GM23338 (cell line): ENCODE data around the gene CST9. TPM values are rescaled to one million over a fixed set of nuclear protein-coding genes. Genes with fewer than 3 reads are reported as not detected.

ENCODE experiments used
- ATAC-seq: fragments of 200-7000 bp; cut with Tn5 transposase; 3 replicates; pipeline ENCODE4 v1.9.1; 2020
- DNase-seq: peaks from one replicate; pipeline ENCODE4 v3.0.0-alpha.2; 2015; ENCODE audit warnings: low spot score
- H2AFZ ChIP-seq: fragments of 200-600 bp; sonication (generic); 2 replicates; pipeline ENCODE4 v1.8.0; 2016; ENCODE audit warnings: antibody characterized with exemption, mild to moderate bottlenecking, moderate library complexity
- H3F3A ChIP-seq: fragments of 200-600 bp; sonication (generic); replicated peaks from 2 replicates; pipeline ENCODE4 v1.8.0; 2017; ENCODE audit warnings: antibody characterized with exemption, mixed run types, low read depth
- H3K27ac ChIP-seq: fragments of 200-600 bp; sonication (generic); 2 replicates; pipeline ENCODE4 v1.6.1; 2016; ENCODE audit warnings: low read depth
- H3K27me3 ChIP-seq: fragments of 200-600 bp; sonication (generic); 2 replicates; pipeline ENCODE4 v1.8.0; 2016; ENCODE audit warnings: mild to moderate bottlenecking, mixed run types, moderate library complexity; ENCODE audit not compliant: insufficient read depth
- H3K36me3 ChIP-seq: fragments of 200-600 bp; sonication (generic); 2 replicates; pipeline ENCODE4 v1.8.0; 2016; ENCODE audit warnings: mild to moderate bottlenecking; ENCODE audit not compliant: insufficient read depth
- H3K4me1 ChIP-seq: fragments of 200-600 bp; sonication (generic); 2 replicates; pipeline ENCODE4 v1.8.0; 2016; ENCODE audit warnings: mild to moderate bottlenecking, moderate library complexity; ENCODE audit not compliant: insufficient read depth
- H3K4me2 ChIP-seq: fragments of 200-600 bp; sonication (generic); 2 replicates; pipeline ENCODE4 v1.7.1; 2017; ENCODE audit warnings: mixed run types
- H3K4me3 ChIP-seq: fragments of 200-600 bp; sonication (generic); 2 replicates; pipeline ENCODE4 v1.6.1; 2016; ENCODE audit warnings: mixed run types
- H3K79me2 ChIP-seq: fragments of 200-600 bp; sonication (generic); replicated peaks from 2 replicates; pipeline ENCODE4 v1.8.0; 2017; ENCODE audit warnings: mild to moderate bottlenecking; ENCODE audit not compliant: insufficient read depth
- H3K9me2 ChIP-seq: fragments of 200-600 bp; sonication (generic); 2 replicates; pipeline ENCODE4 v1.8.0; 2017; ENCODE audit not compliant: insufficient read depth
- H4K20me1 ChIP-seq: fragments of 200-600 bp; sonication (generic); replicated peaks from 2 replicates; pipeline ENCODE4 v1.8.0; 2017; ENCODE audit warnings: mild to moderate bottlenecking; ENCODE audit not compliant: insufficient read depth
- H3K27ac Mint-ChIP-seq: 2 replicates; pipeline ENCODE4 v1.8.0; 2020; ENCODE audit warnings: inconsistent platforms, mild to moderate bottlenecking, moderate library complexity, mixed read lengths
- H3K27me3 Mint-ChIP-seq: 3 replicates; pipeline ENCODE4 v1.8.0; 2022; ENCODE audit warnings: low read depth, mild to moderate bottlenecking, moderate library complexity, mixed read lengths, inconsistent platforms; ENCODE audit not compliant: insufficient read depth, poor library complexity
- H3K36me3 Mint-ChIP-seq: 3 replicates; pipeline ENCODE4 v1.8.0; 2021; ENCODE audit warnings: low read depth, mild to moderate bottlenecking, inconsistent platforms, moderate library complexity, mixed read lengths
- H3K4me1 Mint-ChIP-seq: 3 replicates; pipeline ENCODE4 v1.8.0; 2020; ENCODE audit warnings: mild to moderate bottlenecking, inconsistent platforms, mixed read lengths
- H3K4me3 Mint-ChIP-seq: 3 replicates; pipeline ENCODE4 v1.8.0; 2021; ENCODE audit warnings: moderate library complexity, mild to moderate bottlenecking, inconsistent platforms, mixed read lengths
- H3K9me3 Mint-ChIP-seq: 3 replicates; pipeline ENCODE4 v1.8.0; 2020; ENCODE audit warnings: moderate library complexity, mild to moderate bottlenecking, inconsistent platforms, mixed read lengths
- CREB1 ChIP-seq: fragments of 250-450 bp; sonication (Bioruptor Pico); IDR thresholded peaks from 2 replicates; pipeline ENCODE4 v1.5.0; 2020; ENCODE audit warnings: low read depth, mild to moderate bottlenecking, moderate library complexity
- EZH2 ChIP-seq: fragments of 200-600 bp; sonication (generic); IDR thresholded peaks from one replicate; pipeline ENCODE4 v1.8.0; 2017; ENCODE audit warnings: antibody characterized with exemption, mild to moderate bottlenecking, low read depth; ENCODE audit not compliant: unreplicated experiment
- EZH2phosphoT487 ChIP-seq: fragments of 200-600 bp; sonication (generic); IDR thresholded peaks from one replicate; pipeline ENCODE4 v1.8.1; 2018; ENCODE audit warnings: antibody characterized with exemption; ENCODE audit not compliant: unreplicated experiment
- JUNB ChIP-seq: IDR thresholded peaks from one replicate; pipeline ENCODE4 v1.6.1; 2016; ENCODE audit warnings: antibody characterized with exemption; ENCODE audit not compliant: unreplicated experiment
- NANOG ChIP-seq: IDR thresholded peaks from 2 replicates; pipeline ENCODE4 v1.6.1; 2016; ENCODE audit warnings: antibody characterized with exemption, borderline replicate concordance
- POLR2AphosphoS5 ChIP-seq: IDR thresholded peaks from 2 replicates; pipeline ENCODE4 v1.6.1; 2016; ENCODE audit warnings: antibody characterized with exemption, low read depth
- ZNF114 ChIP-seq: fragments of 250-450 bp; sonication (Bioruptor Pico); IDR thresholded peaks from 2 replicates; pipeline ENCODE4 v1.5.0; 2020; ENCODE audit warnings: mild to moderate bottlenecking, moderate library complexity
- polyA plus RNA-seq: library from polyadenylated mRNA; unstranded; fragments of >200 nt; fragmentation: Nextera tagmentation; extraction: Ambion mirVana; gene quantifications from 2 replicates; pipeline ENCODE4 v1.2.1, GENCODE V29; 2016
- total RNA-seq: library from RNA; depleted of rRNA; stranded (reverse); fragments of >200 nt; shearing (Covaris generic); gene quantifications from 2 replicates; pipeline ENCODE4 v1.2.3, GENCODE V29; 2014
- TF ChIP-seq, protein P1 (sequence below), 2 experiments: fragments of 200-600 bp in 1 of 2; sonication (generic) in 1 of 2; conservative IDR thresholded peaks; 2 replicates each; pipeline versions ENCODE4 v1.5.1 to v1.6.1; 2016 to 2017; ENCODE audit warnings: antibody characterized with exemption in 2 of 2, low read depth in 2 of 2, mild to moderate bottlenecking in 2 of 2, moderate library complexity in 1 of 2
- TF ChIP-seq, protein P2 (sequence below): fragments of 250-450 bp; sonication (Bioruptor Pico); IDR thresholded peaks from 2 replicates; pipeline ENCODE4 v1.5.0; 2020; ENCODE audit warnings: mild to moderate bottlenecking, moderate library complexity
- TF ChIP-seq, protein P3 (sequence below): IDR thresholded peaks from one replicate; pipeline ENCODE4 v1.6.1; 2018; ENCODE audit warnings: antibody characterized with exemption; ENCODE audit not compliant: unreplicated experiment
- TF ChIP-seq, protein P4 (sequence below): IDR thresholded peaks from 2 replicates; pipeline ENCODE4 v1.6.1; 2016; ENCODE audit warnings: antibody characterized with exemption

Gene CST9
- total and polyA plus RNA-seq, 2 experiments from 2014 or later, result not detected

DNA sequence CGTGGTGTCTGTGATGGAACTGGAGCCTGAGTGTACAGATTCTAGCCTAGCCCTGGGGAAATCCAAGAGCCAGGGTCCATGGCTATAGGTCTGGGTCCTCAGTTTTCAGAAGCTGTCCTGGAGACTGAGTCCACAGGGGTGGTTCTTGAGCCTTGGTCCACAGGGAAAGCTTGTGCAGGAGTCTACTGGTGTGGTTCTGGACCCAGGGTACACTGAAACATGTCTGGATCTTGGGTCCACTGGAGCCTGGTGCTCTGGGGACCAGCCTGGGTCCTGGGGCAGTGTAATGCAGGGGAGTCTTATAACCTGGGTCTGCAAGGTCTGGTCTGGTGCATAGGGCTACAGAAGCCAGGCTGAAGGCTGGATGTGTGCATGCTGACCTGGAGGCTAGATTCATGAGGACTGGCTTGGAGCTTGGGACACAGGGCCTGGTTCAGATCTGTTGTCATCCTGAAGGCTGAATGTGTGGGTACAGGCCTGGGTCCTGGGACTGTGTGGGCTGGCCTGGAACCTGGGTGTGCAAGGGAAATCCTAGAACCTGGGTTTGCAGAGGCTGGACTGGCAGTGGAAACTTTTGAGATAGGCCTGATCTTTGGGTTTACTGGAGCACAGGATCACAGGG lies 42.9 kb downstream of the CST9 start (continued):
- TF ChIP-seq, protein P1, sequence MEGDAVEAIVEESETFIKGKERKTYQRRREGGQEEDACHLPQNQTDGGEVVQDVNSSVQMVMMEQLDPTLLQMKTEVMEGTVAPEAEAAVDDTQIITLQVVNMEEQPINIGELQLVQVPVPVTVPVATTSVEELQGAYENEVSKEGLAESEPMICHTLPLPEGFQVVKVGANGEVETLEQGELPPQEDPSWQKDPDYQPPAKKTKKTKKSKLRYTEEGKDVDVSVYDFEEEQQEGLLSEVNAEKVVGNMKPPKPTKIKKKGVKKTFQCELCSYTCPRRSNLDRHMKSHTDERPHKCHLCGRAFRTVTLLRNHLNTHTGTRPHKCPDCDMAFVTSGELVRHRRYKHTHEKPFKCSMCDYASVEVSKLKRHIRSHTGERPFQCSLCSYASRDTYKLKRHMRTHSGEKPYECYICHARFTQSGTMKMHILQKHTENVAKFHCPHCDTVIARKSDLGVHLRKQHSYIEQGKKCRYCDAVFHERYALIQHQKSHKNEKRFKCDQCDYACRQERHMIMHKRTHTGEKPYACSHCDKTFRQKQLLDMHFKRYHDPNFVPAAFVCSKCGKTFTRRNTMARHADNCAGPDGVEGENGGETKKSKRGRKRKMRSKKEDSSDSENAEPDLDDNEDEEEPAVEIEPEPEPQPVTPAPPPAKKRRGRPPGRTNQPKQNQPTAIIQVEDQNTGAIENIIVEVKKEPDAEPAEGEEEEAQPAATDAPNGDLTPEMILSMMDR (conservative IDR thresholded peaks at IDR 0.05; ENCODE audit: low read depth in 2 of 2), result no peak

DNA sequence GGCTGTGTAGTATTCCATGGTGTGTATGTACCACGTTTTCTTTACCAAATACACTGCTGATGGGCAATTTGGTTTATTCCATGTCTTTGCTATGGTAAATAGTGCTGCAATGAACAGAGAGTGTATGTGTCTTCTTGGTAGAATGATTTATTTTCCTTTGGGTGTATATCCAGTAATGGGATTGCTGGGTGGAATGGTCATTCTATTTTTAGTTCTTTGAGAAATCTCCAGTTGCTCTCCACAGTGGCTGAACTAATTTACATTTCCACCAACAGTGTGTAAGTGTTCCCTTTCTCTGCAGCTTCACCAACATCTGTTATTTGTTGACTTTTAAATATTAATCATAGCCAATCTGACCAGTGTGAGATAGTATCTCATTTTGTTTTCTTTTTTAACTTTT lies 51.3 kb downstream of the CST9 start:
- Mint-ChIP-seq H3K4me3 (no peak overlapping the region), H3K9me3 (peaks cover 25% of the 10 kb centered on the region), H3K36me3 (peaks cover 4% of the 10 kb centered on the region; the same call in 1 of the 3 replicates), H3K27ac (no peak overlapping the region), H3K4me1 (no peaks in the 10 kb centered on the region; the same call in 1 of the 3 replicates), H3K27me3 (peaks cover 2% of the 10 kb centered on the region)
- no peak overlapping the region for H3K27ac ChIP-seq
- H3K27me3 ChIP-seq, result no peaks in the 10 kb centered on the region
- H3K4me2 ChIP-seq, result no peak overlapping the region
- DNase-seq (no peak), ATAC-seq (no peak)
- H3K4me1 ChIP-seq, result no peaks in the 10 kb centered on the region
- 0 out of 2 replicates have a peak, but pooled peaks cover 6% of the 10 kb centered on the region for H3K9me2 ChIP-seq
- no peak overlapping the region for H3K4me3 ChIP-seq
- H3K79me2 ChIP-seq, result no peaks in the 10 kb centered on the region
- H3K36me3 ChIP-seq, result 0 out of 2 replicates have a peak, but pooled peaks cover 8% of the 10 kb centered on the region
- H3F3A ChIP-seq, result no peaks in the 10 kb centered on the region
- no peak overlapping the region for H2AFZ ChIP-seq
- no peaks in the 10 kb centered on the region for H4K20me1 ChIP-seq
- TF ChIP-seq, protein P2, sequence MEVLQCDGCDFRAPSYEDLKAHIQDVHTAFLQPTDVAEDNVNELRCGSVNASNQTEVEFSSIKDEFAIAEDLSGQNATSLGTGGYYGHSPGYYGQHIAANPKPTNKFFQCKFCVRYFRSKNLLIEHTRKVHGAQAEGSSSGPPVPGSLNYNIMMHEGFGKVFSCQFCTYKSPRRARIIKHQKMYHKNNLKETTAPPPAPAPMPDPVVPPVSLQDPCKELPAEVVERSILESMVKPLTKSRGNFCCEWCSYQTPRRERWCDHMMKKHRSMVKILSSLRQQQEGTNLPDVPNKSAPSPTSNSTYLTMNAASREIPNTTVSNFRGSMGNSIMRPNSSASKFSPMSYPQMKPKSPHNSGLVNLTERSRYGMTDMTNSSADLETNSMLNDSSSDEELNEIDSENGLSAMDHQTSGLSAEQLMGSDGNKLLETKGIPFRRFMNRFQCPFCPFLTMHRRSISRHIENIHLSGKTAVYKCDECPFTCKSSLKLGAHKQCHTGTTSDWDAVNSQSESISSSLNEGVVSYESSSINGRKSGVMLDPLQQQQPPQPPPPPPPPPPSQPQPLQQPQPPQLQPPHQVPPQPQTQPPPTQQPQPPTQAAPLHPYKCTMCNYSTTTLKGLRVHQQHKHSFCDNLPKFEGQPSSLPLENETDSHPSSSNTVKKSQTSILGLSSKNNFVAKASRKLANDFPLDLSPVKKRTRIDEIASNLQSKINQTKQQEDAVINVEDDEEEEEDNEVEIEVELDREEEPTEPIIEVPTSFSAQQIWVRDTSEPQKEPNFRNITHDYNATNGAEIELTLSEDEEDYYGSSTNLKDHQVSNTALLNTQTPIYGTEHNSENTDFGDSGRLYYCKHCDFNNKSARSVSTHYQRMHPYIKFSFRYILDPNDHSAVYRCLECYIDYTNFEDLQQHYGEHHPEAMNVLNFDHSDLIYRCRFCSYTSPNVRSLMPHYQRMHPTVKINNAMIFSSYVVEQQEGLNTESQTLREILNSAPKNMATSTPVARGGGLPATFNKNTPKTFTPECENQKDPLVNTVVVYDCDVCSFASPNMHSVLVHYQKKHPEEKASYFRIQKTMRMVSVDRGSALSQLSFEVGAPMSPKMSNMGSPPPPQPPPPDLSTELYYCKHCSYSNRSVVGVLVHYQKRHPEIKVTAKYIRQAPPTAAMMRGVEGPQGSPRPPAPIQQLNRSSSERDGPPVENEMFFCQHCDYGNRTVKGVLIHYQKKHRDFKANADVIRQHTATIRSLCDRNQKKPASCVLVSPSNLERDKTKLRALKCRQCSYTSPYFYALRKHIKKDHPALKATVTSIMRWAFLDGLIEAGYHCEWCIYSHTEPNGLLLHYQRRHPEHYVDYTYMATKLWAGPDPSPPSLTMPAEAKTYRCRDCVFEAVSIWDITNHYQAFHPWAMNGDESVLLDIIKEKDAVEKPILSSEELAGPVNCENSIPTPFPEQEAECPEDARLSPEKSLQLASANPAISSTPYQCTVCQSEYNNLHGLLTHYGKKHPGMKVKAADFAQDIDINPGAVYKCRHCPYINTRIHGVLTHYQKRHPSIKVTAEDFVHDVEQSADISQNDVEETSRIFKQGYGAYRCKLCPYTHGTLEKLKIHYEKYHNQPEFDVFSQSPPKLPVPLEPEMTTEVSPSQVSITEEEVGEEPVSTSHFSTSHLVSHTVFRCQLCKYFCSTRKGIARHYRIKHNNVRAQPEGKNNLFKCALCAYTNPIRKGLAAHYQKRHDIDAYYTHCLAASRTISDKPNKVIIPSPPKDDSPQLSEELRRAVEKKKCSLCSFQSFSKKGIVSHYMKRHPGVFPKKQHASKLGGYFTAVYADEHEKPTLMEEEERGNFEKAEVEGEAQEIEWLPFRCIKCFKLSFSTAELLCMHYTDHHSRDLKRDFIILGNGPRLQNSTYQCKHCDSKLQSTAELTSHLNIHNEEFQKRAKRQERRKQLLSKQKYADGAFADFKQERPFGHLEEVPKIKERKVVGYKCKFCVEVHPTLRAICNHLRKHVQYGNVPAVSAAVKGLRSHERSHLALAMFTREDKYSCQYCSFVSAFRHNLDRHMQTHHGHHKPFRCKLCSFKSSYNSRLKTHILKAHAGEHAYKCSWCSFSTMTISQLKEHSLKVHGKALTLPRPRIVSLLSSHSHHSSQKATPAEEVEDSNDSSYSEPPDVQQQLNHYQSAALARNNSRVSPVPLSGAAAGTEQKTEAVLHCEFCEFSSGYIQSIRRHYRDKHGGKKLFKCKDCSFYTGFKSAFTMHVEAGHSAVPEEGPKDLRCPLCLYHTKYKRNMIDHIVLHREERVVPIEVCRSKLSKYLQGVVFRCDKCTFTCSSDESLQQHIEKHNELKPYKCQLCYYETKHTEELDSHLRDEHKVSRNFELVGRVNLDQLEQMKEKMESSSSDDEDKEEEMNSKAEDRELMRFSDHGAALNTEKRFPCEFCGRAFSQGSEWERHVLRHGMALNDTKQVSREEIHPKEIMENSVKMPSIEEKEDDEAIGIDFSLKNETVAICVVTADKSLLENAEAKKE (CRISPR knock-in tag), result no peak
- TF ChIP-seq, protein P3, sequence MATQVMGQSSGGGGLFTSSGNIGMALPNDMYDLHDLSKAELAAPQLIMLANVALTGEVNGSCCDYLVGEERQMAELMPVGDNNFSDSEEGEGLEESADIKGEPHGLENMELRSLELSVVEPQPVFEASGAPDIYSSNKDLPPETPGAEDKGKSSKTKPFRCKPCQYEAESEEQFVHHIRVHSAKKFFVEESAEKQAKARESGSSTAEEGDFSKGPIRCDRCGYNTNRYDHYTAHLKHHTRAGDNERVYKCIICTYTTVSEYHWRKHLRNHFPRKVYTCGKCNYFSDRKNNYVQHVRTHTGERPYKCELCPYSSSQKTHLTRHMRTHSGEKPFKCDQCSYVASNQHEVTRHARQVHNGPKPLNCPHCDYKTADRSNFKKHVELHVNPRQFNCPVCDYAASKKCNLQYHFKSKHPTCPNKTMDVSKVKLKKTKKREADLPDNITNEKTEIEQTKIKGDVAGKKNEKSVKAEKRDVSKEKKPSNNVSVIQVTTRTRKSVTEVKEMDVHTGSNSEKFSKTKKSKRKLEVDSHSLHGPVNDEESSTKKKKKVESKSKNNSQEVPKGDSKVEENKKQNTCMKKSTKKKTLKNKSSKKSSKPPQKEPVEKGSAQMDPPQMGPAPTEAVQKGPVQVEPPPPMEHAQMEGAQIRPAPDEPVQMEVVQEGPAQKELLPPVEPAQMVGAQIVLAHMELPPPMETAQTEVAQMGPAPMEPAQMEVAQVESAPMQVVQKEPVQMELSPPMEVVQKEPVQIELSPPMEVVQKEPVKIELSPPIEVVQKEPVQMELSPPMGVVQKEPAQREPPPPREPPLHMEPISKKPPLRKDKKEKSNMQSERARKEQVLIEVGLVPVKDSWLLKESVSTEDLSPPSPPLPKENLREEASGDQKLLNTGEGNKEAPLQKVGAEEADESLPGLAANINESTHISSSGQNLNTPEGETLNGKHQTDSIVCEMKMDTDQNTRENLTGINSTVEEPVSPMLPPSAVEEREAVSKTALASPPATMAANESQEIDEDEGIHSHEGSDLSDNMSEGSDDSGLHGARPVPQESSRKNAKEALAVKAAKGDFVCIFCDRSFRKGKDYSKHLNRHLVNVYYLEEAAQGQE, result no peak
- TF ChIP-seq JUNB, result no peak
- TF ChIP-seq POLR2AphosphoS5, result no peak
- no peak for TF ChIP-seq ZNF114 (CRISPR knock-in tag)
- no peak for TF ChIP-seq CREB1
- no peak for TF ChIP-seq EZH2phosphoT487
- TF ChIP-seq NANOG, result no peak
- TF ChIP-seq, protein P4, sequence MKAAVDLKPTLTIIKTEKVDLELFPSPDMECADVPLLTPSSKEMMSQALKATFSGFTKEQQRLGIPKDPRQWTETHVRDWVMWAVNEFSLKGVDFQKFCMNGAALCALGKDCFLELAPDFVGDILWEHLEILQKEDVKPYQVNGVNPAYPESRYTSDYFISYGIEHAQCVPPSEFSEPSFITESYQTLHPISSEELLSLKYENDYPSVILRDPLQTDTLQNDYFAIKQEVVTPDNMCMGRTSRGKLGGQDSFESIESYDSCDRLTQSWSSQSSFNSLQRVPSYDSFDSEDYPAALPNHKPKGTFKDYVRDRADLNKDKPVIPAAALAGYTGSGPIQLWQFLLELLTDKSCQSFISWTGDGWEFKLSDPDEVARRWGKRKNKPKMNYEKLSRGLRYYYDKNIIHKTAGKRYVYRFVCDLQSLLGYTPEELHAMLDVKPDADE, result no peak
- TF ChIP-seq EZH2, result no peak
